Smooth muscle cell (in vitro differentiated cells): ENCODE results near the gene GJB2. TPM values are rescaled to one million over a fixed set of nuclear protein-coding genes. Genes with fewer than 3 reads are reported as not detected.

ENCODE experiments used
- DNase-seq: peaks from one replicate; lab custom pipeline; 2025; ENCODE audit not compliant: unreplicated experiment; lab: John Stamatoyannopoulos, UW
- H2AFZ ChIP-seq: fragments of 200-600 bp; sonication (generic); 2 replicates; pipeline ENCODE4 v1.6.0; 2016; ENCODE audit warnings: antibody characterized with exemption, low read depth, mild to moderate bottlenecking
- H3F3A ChIP-seq: fragments of 200-600 bp; sonication (generic); 2 replicates; pipeline ENCODE4 v1.6.0; 2017; ENCODE audit warnings: antibody characterized with exemption, low read depth
- H3K27ac ChIP-seq: fragments of 200-600 bp; sonication (generic); 2 replicates; pipeline ENCODE4 v1.5.1; 2016; ENCODE audit warnings: low read depth, mild to moderate bottlenecking
- H3K27me3 ChIP-seq: fragments of 200-600 bp; sonication (generic); 2 replicates; pipeline ENCODE4 v1.6.1; 2016; ENCODE audit warnings: low read depth, mild to moderate bottlenecking
- H3K36me3 ChIP-seq: fragments of 200-600 bp; sonication (generic); 2 replicates; pipeline ENCODE4 v1.5.1; 2016; ENCODE audit warnings: low read depth
- H3K4me1 ChIP-seq: fragments of 200-600 bp; sonication (generic); 2 replicates; pipeline ENCODE4 v1.5.1; 2016; ENCODE audit warnings: low read depth
- H3K4me2 ChIP-seq: fragments of 200-600 bp; sonication (generic); 2 replicates; pipeline ENCODE4 v1.6.0; 2016; ENCODE audit warnings: mild to moderate bottlenecking
- H3K4me3 ChIP-seq: fragments of 200-600 bp; sonication (generic); 2 replicates; pipeline ENCODE4 v1.5.1; 2016; ENCODE audit warnings: mild to moderate bottlenecking
- H3K79me2 ChIP-seq: fragments of 200-600 bp; sonication (generic); 2 replicates; pipeline ENCODE4 v1.6.0; 2016; ENCODE audit warnings: low read depth, mild to moderate bottlenecking
- H3K9ac ChIP-seq: fragments of 200-600 bp; sonication (generic); 2 replicates; pipeline ENCODE4 v1.6.0; 2016; ENCODE audit warnings: low read depth
- H3K9me3 ChIP-seq: fragments of 200-600 bp; sonication (generic); replicated peaks from 2 replicates; pipeline ENCODE4 v1.5.1; 2016; ENCODE audit warnings: low read depth
- H4K20me1 ChIP-seq: fragments of 200-600 bp; sonication (generic); 2 replicates; pipeline ENCODE4 v1.6.0; 2016; ENCODE audit warnings: low read depth
- WGBS: methylation state at CpG from one replicate; pipeline ENCODE4 v1.1.7; 2016; ENCODE audit warnings: low lambda C conversion rate; 5-methylcytosine and 5-hydroxymethylcytosine counted together
- polyA plus RNA-seq: library from polyadenylated mRNA; unstranded; fragments of >200 nt; fragmentation: Nextera tagmentation; extraction: Ambion mirVana; gene quantifications from 2 replicates; pipeline ENCODE4 v1.2.1, GENCODE V29; 2016
- total RNA-seq: library from RNA; depleted of rRNA; stranded (reverse); fragments of >200 nt; gene quantifications from 2 replicates; pipeline ENCODE4 v1.2.3, GENCODE V29; 2014
- TF ChIP-seq, protein P1 (sequence below): fragments of 200-600 bp; sonication (generic); IDR thresholded peaks from 2 replicates; pipeline ENCODE4 v1.5.1; 2017; ENCODE audit warnings: borderline replicate concordance, mild to moderate bottlenecking, antibody characterized with exemption; ENCODE audit not compliant: insufficient read depth, poor library complexity, severe bottlenecking

Gene GJB2
- total and polyA plus RNA-seq, 2 experiments from 2014 or later: 42.9 to 115 TPM

DNA sequence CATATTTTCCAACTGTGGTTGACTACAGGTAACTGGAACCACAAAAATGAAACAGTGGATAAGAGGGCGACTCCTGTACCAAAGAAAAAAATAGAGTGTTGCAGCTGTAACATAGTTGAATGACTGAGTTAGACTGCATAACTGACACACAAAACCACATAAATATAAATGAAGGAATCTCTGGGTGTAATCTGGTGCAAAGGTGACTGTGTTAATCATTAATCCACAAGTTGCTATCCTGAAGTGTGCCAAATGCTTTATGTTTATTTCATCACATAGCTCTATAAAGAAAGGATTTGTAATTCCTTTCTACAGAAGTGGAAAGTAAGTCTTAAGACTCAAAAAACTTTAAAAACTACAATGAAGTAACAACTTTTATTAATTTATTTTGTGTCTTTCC is 6.0 kb upstream of the GJB2 start:
- H3K4me3 ChIP-seq: no peak overlapping the region
- no peak overlapping the region for H3K4me2 ChIP-seq
- H3K4me1 ChIP-seq: peaks cover 7% of the 10 kb centered on the region
- H3F3A ChIP-seq: no peaks in the 10 kb centered on the region
- H3K9me3 ChIP-seq: peaks cover 8% of the 10 kb centered on the region
- H3K9ac ChIP-seq: no peak overlapping the region
- no peak overlapping the region for H3K27ac ChIP-seq
- no peaks in the 10 kb centered on the region for H3K79me2 ChIP-seq
- H2AFZ ChIP-seq: no peak overlapping the region
- H3K36me3 ChIP-seq: no peaks in the 10 kb centered on the region
- TF ChIP-seq, protein P1, sequence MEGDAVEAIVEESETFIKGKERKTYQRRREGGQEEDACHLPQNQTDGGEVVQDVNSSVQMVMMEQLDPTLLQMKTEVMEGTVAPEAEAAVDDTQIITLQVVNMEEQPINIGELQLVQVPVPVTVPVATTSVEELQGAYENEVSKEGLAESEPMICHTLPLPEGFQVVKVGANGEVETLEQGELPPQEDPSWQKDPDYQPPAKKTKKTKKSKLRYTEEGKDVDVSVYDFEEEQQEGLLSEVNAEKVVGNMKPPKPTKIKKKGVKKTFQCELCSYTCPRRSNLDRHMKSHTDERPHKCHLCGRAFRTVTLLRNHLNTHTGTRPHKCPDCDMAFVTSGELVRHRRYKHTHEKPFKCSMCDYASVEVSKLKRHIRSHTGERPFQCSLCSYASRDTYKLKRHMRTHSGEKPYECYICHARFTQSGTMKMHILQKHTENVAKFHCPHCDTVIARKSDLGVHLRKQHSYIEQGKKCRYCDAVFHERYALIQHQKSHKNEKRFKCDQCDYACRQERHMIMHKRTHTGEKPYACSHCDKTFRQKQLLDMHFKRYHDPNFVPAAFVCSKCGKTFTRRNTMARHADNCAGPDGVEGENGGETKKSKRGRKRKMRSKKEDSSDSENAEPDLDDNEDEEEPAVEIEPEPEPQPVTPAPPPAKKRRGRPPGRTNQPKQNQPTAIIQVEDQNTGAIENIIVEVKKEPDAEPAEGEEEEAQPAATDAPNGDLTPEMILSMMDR: no peak
- WGBS: 84% methylated on average over 1 of the region's 1 CpG
- no peak for DNase-seq
- no peaks in the 10 kb centered on the region for H4K20me1 ChIP-seq
- H3K27me3 ChIP-seq: peaks cover 33% of the 10 kb centered on the region

DNA sequence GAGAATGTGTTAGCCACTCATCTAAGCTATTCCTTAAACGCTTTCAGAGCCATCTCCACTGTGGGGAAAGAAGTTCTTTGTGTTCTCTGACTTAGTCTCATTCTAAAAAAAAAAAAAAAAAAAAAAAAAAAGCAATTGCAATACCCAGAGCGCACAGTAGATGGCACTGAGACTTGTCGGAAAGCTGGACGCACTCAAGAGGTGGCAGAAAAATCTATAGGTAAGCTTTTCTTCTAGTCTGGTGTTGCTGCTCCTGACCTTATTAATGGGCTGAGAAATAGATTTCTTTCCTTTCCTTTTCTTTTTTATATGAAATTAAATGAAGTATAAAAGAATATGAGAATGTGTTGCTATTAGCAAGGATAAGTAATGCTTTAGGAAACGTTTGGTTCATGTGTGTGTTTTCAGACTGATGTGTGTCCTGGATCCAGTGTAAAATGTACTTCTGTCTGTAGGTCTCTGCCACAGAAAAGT is 4.7 kb upstream of the GJB2 start:
- H3K79me2 ChIP-seq: no peaks in the 10 kb centered on the region
- TF ChIP-seq, protein P1: peak; percentile 46
- peaks cover 17% of the 10 kb centered on the region for H3K4me1 ChIP-seq
- H2AFZ ChIP-seq: peak overlapping the region; percentile 5
- DNase-seq: no peak
- WGBS: 13% methylated on average over 5 of the region's 5 CpGs
- H3K4me2 ChIP-seq: peak overlapping the region; percentile 55
- no peaks in the 10 kb centered on the region for H3K36me3 ChIP-seq
- peaks cover 5% of the 10 kb centered on the region for H3K9me3 ChIP-seq
- peaks cover 42% of the 10 kb centered on the region for H3K27me3 ChIP-seq
- H3K4me3 ChIP-seq: no peak overlapping the region
- H3K9ac ChIP-seq: no peak overlapping the region
- no peak overlapping the region for H3K27ac ChIP-seq
- H3F3A ChIP-seq: no peaks in the 10 kb centered on the region
- no peaks in the 10 kb centered on the region for H4K20me1 ChIP-seq

DNA sequence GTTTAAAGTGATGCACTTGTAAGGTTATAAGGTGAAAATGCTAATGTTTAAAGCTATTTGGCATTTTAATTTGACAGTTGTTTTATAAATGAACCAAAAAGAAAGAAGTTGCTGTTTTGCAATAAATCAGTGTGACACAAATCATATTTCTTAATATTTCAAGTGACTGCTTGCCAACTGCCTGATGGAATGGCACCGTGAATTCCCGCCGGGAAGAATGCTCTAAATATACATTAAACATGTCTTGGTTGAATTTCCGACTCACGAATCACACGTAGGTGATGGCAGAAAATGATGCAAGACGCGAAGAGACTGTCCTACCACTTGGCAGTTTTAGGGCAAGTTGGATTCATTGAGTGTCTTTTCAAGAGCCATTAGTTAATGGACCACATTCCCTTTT is 3.1 kb upstream of the GJB2 start:
- peaks cover 42% of the 10 kb centered on the region for H3K27me3 ChIP-seq
- H4K20me1 ChIP-seq: no peaks in the 10 kb centered on the region
- H2AFZ ChIP-seq: no peak overlapping the region
- H3K36me3 ChIP-seq: no peaks in the 10 kb centered on the region
- H3K27ac ChIP-seq: no peak overlapping the region
- no peaks in the 10 kb centered on the region for H3F3A ChIP-seq
- no peak overlapping the region for H3K9ac ChIP-seq
- no peak overlapping the region for H3K4me3 ChIP-seq
- no peaks in the 10 kb centered on the region for H3K79me2 ChIP-seq
- WGBS: 76% methylated on average over 8 of the region's 8 CpGs
- H3K4me2 ChIP-seq: no peak overlapping the region
- TF ChIP-seq, protein P1: no peak
- no peak for DNase-seq
- H3K9me3 ChIP-seq: peaks cover 3% of the 10 kb centered on the region
- H3K4me1 ChIP-seq: peaks cover 26% of the 10 kb centered on the region

DNA sequence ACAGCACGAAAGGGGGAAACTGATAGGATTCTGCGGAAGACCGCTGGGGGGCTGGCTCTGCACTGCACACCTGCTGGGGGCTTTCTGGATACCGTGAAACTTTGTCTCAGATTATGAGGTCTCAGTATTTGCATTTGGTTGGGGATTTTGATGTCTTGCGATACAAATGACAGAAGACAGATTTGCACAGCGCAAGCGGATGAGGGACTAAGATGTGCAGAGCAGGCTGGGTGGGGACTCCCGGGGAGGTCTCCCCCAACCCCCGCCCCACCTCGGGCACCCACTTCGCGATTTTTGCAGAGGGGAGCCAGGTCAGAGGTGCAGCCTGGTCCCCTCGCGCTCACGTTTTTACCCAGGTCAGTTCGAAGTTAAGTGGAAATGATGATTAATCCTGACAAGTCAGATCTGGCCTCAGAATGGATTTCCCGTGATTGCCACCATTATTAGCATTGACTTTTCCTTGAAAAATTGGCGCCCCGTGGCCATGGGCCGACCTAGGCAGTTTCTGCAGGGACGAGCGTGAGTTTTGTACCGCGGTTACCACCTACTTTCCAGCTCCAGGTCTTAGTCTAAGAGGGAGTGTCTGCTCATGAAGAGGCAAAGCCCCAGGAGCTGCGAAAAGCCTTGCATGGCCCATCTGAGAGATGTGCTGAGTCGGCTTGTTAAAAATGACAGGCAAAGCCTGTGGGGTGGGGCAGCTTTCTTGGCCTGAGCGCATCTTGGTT is 1.3 kb upstream of the GJB2 start:
- 25% methylated on average over 27 of the region's 27 CpGs for WGBS
- no peak overlapping the region for H3K9ac ChIP-seq
- no peak for DNase-seq
- peak overlapping the region; percentile 79 for H2AFZ ChIP-seq
- H3K27me3 ChIP-seq: peaks cover 42% of the 10 kb centered on the region
- H3K4me2 ChIP-seq: peak overlapping the region; percentile 98
- TF ChIP-seq, protein P1: no peak
- H3K9me3 ChIP-seq: no peaks in the 10 kb centered on the region
- H3K36me3 ChIP-seq: no peaks in the 10 kb centered on the region
- no peak overlapping the region for H3K27ac ChIP-seq
- peaks cover 6% of the 10 kb centered on the region for H3F3A ChIP-seq
- no peaks in the 10 kb centered on the region for H4K20me1 ChIP-seq
- H3K4me3 ChIP-seq: peak overlapping the region; percentile 64
- H3K79me2 ChIP-seq: no peaks in the 10 kb centered on the region
- H3K4me1 ChIP-seq: peaks cover 27% of the 10 kb centered on the region
